Chondrocyte (in vitro differentiated cells): Measurements from ENCODE around the gene GSTA2. TPM values are rescaled to one million over a fixed set of nuclear protein-coding genes. Genes with fewer than 3 reads are reported as not detected.
A peak's percentile ranks its signal among the peaks of the same experiment; 100 is the strongest.
"Not testable (repeated sequence)": the region's sequence is repeated elsewhere in the genome, so short reads cannot be mapped to it uniquely, and the experiment has no call there.

Source experiments
- DNase-seq: peaks from one replicate; pipeline ENCODE4 v3.0.0; 2021; ENCODE audit warnings: mixed read lengths, low spot score
- H3K27ac Mint-ChIP-seq: one replicate; pipeline ENCODE4 v1.8.0; 2021; ENCODE audit warnings: mild to moderate bottlenecking, moderate library complexity, mixed read lengths; ENCODE audit not compliant: unreplicated experiment
- H3K27me3 Mint-ChIP-seq: 2 replicates; pipeline ENCODE4 v1.8.0; 2021; ENCODE audit warnings: low read depth, mixed read lengths
- H3K36me3 Mint-ChIP-seq: 2 replicates; pipeline ENCODE4 v1.8.0; 2021; ENCODE audit warnings: low read depth, mixed read lengths
- H3K4me1 Mint-ChIP-seq: 2 replicates; pipeline ENCODE4 v1.8.0; 2021; ENCODE audit warnings: low read depth, mild to moderate bottlenecking, mixed read lengths
- H3K4me3 Mint-ChIP-seq: one replicate; pipeline ENCODE4 v1.8.0; 2021; ENCODE audit warnings: mild to moderate bottlenecking, moderate library complexity, mixed read lengths; ENCODE audit not compliant: unreplicated experiment
- H3K9me3 Mint-ChIP-seq: 2 replicates; pipeline ENCODE4 v1.8.0; 2021; ENCODE audit warnings: low read depth, mixed read lengths
- total RNA-seq: library from RNA; stranded (reverse); gene quantifications from 3 replicates; pipeline ENCODE4 v1.2.1, GENCODE V29; 2021
- TF ChIP-seq, protein P1 (sequence below): fragments of 200-600 bp; sonication (generic); IDR thresholded peaks from 2 replicates; pipeline ENCODE4 v1.5.0; 2021; ENCODE audit warnings: antibody characterized with exemption, mild to moderate bottlenecking, moderate library complexity

GSTA2 gene
- total RNA-seq, 1 donor from 2014 or later, result not detected

DNA sequence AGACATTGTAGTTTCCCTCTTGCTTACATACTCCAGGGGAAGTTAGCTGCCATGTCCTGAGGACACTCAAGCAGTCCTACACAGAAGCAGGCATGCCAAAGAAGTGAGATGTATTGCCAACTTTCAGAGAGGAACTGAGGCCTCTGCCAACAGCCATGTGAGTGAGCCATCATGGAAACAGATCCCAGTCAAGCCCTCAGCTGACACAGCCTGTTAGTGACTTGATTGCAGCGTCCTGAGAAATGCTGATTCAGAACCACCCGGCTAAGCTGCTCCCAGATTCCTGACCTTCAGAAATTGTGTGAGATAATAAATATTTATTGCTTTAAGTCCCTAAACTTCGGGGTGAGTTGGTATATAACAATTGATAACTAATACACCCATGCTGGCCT, 38.1 kb downstream of the GSTA2 start:
- Mint-ChIP-seq H3K4me3 (no peak overlapping the region), H3K27ac (no peak overlapping the region), H3K27me3 (no peaks in the 10 kb centered on the region), H3K9me3 (no peaks in the 10 kb centered on the region), H3K4me1 (peaks cover 12% of the 10 kb centered on the region), H3K36me3 (no peaks in the 10 kb centered on the region)
- no peak for DNase-seq
- TF ChIP-seq, protein P1, sequence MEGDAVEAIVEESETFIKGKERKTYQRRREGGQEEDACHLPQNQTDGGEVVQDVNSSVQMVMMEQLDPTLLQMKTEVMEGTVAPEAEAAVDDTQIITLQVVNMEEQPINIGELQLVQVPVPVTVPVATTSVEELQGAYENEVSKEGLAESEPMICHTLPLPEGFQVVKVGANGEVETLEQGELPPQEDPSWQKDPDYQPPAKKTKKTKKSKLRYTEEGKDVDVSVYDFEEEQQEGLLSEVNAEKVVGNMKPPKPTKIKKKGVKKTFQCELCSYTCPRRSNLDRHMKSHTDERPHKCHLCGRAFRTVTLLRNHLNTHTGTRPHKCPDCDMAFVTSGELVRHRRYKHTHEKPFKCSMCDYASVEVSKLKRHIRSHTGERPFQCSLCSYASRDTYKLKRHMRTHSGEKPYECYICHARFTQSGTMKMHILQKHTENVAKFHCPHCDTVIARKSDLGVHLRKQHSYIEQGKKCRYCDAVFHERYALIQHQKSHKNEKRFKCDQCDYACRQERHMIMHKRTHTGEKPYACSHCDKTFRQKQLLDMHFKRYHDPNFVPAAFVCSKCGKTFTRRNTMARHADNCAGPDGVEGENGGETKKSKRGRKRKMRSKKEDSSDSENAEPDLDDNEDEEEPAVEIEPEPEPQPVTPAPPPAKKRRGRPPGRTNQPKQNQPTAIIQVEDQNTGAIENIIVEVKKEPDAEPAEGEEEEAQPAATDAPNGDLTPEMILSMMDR, result no peak

DNA sequence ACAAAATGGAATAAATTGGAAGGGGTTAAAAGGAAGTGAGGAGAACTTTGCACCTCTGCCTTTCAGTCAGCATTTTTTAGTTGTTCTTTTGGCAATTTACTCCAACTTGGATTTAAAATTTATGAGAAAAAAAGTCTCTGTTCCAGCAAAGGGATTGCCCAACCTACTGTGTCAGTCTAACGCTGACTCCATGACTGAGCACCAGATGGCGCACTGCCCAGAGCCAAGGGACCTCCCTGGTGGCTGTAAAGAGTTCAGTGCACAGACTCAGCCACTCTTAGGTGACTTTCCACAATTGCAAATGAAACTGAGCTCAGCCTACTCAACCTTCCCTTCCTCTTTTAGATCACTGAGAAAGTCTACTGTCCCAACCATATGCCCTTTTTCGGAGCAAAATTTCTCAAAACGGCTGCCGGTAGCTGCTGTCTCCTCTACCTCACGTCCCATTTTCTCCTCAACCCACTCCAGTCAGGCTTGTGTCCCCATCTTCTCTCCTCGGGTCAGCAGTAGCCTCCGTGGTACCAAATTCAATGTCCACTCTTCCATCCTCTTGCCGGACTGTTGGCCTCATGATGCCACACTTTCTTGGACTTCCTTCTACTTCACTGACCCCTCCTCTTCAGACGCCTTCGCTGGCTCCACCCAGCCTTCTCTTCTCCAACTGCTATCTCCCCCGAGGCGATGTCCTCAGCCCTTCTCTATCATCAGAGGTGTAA, 38.7 kb downstream of the GSTA2 start:
- Mint-ChIP-seq H3K4me1 (peaks cover 12% of the 10 kb centered on the region), H3K27me3 (no peaks in the 10 kb centered on the region), H3K27ac (peak overlapping the region; percentile 19), H3K36me3 (no peaks in the 10 kb centered on the region), H3K4me3 (no peak overlapping the region), H3K9me3 (no peaks in the 10 kb centered on the region)
- no peak for DNase-seq
- TF ChIP-seq, protein P1, result peak; percentile 81

DNA sequence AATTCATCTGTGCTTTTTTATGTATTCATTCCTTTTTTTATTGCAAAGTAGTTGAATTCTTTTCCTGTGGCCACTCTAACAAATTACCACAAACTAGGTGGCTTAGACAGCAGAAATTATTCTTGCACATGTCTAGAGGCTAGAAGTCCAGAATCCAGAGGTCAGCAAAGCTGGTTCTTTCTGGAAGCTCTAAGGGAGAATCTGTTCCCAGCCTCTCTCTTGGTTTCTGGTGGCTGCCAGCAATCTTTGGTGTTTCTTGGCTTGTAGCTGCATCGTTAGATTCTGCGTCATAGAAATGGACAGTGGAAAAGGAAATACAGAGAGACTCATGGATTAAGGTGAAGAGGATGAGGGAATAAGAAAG, 39.3 kb downstream of the GSTA2 start:
- H3K27ac Mint-ChIP-seq, result peak overlapping the region; percentile 19
- no peak for DNase-seq
- H3K9me3 Mint-ChIP-seq, result no peaks in the 10 kb centered on the region
- no peaks in the 10 kb centered on the region for H3K36me3 Mint-ChIP-seq
- no peak overlapping the region for H3K4me3 Mint-ChIP-seq
- TF ChIP-seq, protein P1, result no peak
- no peaks in the 10 kb centered on the region for H3K27me3 Mint-ChIP-seq
- peaks cover 10% of the 10 kb centered on the region for H3K4me1 Mint-ChIP-seq

DNA sequence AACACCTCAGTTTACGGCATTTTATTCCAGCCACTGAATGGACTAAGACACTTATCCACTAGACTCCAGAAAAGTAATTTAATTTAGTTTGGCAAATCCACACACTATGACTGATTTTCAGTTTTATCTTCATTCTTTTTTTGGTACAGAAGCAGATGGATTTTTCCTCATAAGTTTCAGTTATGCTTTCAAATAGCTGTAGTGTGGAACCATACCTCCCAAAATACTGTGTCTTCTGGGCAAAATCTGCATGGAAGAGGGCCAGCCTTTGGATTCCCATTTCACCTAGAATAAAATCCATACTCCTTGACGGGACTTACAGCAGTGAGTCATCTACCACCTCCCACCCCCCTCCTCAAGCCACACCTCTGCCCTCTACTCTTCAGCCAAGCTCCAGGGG, 43.0 kb downstream of the GSTA2 start:
- TF ChIP-seq, protein P1, result no peak
- no peaks in the 10 kb centered on the region for H3K9me3 Mint-ChIP-seq
- no peaks in the 10 kb centered on the region for H3K36me3 Mint-ChIP-seq
- DNase-seq, result no peak
- no peak overlapping the region for H3K4me3 Mint-ChIP-seq
- H3K27me3 Mint-ChIP-seq, result no peaks in the 10 kb centered on the region
- H3K27ac Mint-ChIP-seq, result no peak overlapping the region
- H3K4me1 Mint-ChIP-seq, result no peaks in the 10 kb centered on the region

DNA sequence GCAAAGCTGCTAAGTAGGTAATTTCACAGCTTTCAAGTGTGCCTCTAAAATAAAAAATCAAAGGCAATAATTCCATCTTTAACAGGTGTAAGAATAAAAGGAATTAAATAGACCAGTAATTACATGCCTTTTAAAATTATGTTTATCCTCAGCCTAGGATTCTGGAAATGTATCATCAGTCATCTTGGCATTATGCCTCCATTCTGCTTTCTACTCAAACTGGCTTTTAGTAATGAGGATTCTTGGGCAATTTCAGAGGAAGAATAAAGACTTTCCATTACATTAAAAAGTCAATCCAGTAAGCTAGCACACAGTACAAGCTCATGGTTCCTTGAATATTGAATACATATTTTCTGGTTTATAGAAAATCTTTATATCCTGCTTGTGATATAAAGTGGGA, 44.7 kb downstream of the GSTA2 start:
- Mint-ChIP-seq H3K27me3 (no peaks in the 10 kb centered on the region), H3K36me3 (no peaks in the 10 kb centered on the region), H3K4me1 (no peaks in the 10 kb centered on the region), H3K4me3 (no peak overlapping the region), H3K9me3 (no peaks in the 10 kb centered on the region), H3K27ac (no peak overlapping the region)
- DNase-seq, result no peak
- TF ChIP-seq, protein P1, result no peak

DNA sequence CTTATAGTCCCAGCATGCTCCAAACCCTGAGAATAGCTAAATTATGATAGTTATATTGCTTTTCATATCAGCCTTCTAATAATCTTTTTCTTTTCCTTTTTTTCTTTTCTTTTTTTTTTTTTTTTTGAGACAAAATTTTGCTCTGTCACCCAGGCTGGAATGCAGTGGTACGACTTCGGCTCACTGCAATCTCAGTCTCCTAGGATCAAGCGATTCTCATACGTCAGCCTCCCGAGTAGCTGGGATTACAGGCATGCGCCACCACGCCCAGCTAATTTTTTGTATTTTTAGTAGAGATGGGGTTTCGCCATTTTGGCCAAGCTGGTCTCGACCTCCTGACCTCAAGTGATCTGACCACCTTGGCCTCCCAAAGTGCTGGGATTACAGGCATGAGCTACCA, 48.5 kb downstream of the GSTA2 start:
- not testable (repeated sequence) for H3K4me3 Mint-ChIP-seq, H3K9me3 Mint-ChIP-seq, H3K36me3 Mint-ChIP-seq, H3K27ac Mint-ChIP-seq, H3K4me1 Mint-ChIP-seq, H3K27me3 Mint-ChIP-seq, DNase-seq
